Measurements from ENCODE around the gene CACNA2D1.

GRCh38 chr7:82373926-82374635 lies 69.5 kb downstream of the CACNA2D1 start:
- TF ChIP-seq CTCF (IDR thresholded peaks at IDR 0.05 in 2 of 3, conservative IDR thresholded peaks at IDR 0.05 in 1 of 3; ENCODE audit: borderline replicate concordance in 1 of 3, insufficient read depth in 1 of 3, low read depth in 2 of 3, low read length in 2 of 3) (no peak), EGR1 (IDR thresholded peaks at IDR 0.05; ENCODE audit: low read depth) (no peak)

Measured in HCT116 (cell line).